Hypothalamus (tissue), 51 donors: ENCODE data around the gene TTC34.
"Not testable (repeated sequence)": the region's sequence is repeated elsewhere in the genome, so short reads cannot be mapped to it uniquely, and the experiment has no call there.

Experiments
- DNase-seq, 51 donors: peaks; one replicate each; lab custom pipeline; 2025; lab: John Stamatoyannopoulos, UW

The TTC34 gene

DNA sequence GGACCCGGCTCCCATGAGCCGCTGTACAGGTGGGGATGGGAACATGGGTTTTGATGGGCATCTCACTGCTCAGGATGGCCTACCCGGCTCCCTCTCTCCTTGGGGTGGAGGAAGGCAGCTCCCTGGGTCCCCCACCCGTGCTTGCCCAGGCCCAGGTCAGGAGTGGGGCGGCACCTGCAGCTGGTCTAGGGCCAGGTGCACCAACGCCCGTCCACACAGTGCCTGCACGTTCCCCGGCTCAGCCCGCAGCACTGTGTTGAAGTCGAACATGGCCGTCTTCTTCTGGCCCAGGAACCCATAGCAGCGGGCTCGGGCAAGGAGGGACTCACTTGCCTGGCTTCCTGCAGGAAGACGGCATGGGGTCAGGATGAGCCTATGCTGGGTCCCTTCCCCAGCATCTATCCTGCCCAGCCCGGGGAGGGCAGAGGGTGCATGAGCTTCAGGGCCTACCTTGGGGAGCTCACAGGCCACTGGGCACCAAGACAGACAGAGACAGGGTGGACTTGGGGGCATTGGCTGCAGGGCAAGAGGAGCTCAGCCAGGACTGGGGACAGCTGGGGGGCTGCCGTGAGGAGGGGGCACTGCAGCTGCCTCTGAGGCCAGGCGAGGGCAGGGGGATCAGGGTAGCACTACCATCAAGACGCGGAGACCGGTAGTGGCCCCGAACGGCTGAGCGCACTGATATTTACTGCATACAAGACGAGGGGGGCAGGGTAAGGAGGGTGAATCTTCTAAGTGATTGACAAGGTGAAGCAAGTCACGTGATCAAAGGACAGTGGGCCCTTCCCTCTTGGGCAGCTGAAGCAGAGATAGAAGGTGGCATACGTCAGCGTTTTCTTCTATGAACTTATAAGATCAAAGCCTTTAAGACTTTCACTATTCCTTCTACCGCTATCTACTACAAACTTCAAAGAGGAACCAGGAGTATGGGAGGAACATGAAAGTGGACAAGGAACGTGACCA, 17.8 kb downstream of the TTC34 start:
- no peak for DNase-seq

GRCh38 chr1:2783069-2783434, 18.4 kb downstream of the TTC34 start:
- DNase-seq, result no peak

DNA sequence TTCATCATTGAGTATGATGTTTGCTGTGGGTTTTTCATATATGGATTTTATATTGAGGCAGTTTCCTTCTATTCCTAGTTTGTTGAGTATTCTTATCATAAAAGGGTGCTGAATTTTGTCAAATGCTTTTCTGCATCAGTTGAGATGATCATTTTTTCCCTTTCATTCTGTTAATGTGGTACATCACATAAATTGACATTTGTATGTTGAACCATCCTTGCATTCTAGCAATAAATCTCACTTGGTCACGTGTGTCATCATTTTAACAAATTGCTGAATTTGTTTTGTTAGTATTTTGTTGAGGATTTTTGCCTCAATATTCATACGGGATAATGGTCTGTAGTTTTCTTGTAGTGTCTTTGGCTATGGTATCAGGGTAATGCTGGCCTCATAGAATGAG, 19.9 kb downstream of the TTC34 start:
- no peak for DNase-seq

GRCh38 chr1:2778220-2778592, 23.3 kb downstream of the TTC34 start:
- peak in 6 of 51 donors; percentile 10 to 37 (median 24) for DNase-seq

DNA sequence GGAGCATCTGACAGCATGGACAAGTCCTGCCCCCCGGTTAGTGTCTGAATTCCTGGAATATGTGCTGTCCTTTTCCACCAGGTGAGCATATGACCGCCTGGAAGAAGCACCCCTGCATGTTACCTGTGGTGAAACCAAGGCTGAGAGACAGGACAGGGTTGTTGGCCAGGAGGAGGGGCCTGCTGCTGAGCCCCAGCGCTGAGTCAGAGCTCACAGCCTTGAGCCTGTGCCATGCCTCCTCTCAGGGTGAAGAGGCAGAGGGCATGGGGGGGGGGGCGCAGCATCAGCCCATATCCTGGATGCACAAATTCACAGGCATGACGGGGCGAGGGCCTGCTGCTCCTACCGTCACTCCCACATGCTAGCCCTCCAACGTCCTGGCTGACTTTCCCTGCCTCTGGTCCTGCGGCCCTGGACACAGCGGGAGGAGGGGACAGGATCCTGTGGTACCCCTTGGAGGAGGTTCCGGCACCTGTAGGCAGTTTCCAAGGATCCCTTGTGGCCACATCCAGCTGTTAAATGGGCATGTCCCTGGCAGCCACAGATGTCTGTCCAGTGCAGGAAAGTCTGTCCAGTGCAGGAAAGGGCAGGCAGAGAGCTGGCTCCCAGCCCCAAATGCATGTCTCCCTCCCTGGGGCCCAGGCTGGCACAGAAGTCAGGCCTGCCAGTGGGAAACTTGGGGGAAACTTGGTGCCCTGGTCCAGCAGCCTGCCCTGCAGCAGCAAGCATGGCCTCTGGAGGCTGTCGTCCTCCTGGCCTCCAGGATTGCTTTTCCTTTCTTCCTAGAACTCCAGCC, 23.9 kb downstream of the TTC34 start:
- DNase-seq, result no peak

GRCh38 chr1:2775333-2775732, 26.2 kb downstream of the TTC34 start:
- DNase-seq, result not testable (repeated sequence)

DNA sequence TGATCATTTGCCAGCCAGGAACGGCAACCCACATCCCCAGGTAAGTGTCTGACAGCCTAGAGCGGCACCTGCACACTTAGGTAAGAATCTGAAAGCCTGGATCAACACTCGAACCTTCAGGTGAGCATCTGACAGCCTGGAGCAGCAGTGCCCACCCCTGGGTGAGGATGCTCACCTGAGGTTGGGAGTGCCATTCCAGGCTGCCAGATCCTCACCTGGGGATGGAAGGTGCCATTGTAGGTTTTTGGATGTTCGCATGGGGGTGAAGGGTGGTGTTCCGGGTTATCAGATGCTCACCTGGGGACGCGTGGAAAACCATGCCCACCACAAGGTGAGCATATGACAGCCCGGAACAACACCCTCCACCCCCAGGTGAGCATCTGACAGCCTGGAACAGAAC, 33.4 kb downstream of the TTC34 start:
- DNase-seq, result not testable (repeated sequence)

GRCh38 chr1:2759433-2759832, 42.1 kb downstream of the TTC34 start:
- DNase-seq, result peak in 1 of 51 donors; percentile 13

DNA sequence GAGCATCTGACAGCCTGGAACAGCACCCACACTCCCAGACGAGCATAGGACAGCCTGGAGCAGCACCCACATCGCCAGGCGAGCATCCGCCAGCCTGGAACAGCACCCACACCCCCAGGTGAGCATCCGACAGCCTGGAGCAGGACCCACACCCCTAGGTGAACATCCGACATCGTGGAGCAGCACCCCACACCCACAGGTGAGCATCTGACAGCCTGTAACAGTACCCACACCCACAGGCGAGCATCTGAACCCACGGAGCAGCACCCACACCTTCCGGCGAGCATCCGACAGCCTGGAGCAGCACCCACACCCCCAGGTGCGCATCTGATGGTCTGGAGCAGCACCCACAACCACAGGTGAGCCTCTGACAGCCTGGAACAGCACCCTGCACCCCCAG, 44.0 kb downstream of the TTC34 start:
- not testable (repeated sequence) for DNase-seq

DNA sequence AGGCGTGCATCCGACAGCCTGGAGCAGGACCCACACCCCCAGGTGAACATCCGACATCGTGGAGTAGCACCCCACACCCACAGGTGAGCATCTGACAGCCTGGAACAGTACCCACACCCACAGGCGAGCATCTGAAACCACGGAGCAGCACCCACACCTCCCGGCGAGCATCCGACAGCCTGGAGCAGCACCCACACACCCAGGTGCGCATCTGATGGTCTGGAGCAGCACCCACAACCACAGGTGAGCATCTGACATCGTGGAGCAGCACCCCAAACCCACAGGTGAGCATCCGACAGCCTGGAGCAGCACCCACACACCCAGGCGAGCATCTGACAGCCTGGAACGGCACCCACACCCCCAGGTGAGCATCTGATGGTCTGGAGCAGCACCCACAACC, 46.1 kb downstream of the TTC34 start:
- DNase-seq, result not testable (repeated sequence)

- not testable (repeated sequence) for DNase-seq
These were observed 46.9 kb downstream of the TTC34 start for GRCh38 chr1:2754597-2754996.

DNA sequence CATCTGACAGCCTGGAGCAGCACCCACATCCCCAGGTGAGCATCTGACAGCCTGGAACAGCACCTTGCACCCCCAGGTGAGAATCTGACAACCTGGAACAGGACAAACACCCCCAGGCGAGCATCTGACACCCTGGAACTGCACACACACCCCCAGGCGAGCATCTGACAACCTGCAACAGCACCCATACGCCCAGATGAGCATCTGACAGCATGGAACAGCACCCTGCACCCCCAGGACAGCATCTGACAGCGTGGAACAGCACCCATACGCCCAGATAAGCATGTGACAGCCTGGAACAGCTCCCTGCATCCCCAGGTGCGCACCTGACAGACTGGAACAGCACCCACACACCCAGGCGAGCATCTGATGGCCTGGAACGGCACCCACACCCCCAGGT, 49.0 kb downstream of the TTC34 start:
- not testable (repeated sequence) for DNase-seq

DNA sequence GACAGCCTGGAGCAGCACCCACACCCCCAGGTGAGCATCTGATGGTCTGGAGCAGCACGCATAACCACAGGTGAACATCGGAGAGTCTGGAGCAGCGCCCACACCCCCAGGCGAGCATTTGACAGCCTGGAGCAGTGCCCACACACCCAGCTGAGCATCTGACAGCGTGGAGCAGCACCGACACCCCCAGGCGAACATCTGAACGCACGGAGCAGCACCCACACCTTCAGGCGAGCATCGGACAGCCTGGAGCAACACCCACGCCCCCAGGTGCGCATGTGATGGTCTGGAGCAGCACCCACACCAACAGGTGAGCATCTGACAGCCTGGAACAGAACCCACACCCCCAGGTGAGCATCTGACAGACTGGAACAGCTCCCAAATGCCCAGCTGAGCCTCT, 49.6 kb downstream of the TTC34 start:
- not testable (repeated sequence) for DNase-seq

GRCh38 chr1:2750766-2751730, 50.4 kb downstream of the TTC34 start:
- DNase-seq, result not testable (repeated sequence)

- not testable (repeated sequence) for DNase-seq
These were observed 51.3 kb downstream of the TTC34 start for GRCh38 chr1:2750041-2750680.

DNA sequence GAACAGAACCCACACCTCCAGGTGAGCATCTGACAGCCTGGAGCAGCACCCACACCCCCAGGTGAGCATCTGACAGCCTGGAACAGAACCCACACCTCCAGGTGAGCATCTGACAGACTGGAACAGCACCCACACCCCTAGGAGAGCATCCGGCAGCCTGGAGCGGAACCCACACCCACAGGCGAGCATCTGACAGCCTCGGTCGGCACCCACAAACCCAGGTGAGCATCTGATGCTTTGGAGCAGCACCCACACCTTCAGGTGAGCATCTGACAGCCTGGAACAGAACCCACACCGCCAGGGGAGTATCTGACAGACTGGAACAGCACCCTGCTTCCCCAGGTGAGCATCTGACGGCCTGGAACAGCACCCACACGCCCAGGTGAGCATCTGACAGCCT, 52.9 kb downstream of the TTC34 start:
- not testable (repeated sequence) for DNase-seq

DNA sequence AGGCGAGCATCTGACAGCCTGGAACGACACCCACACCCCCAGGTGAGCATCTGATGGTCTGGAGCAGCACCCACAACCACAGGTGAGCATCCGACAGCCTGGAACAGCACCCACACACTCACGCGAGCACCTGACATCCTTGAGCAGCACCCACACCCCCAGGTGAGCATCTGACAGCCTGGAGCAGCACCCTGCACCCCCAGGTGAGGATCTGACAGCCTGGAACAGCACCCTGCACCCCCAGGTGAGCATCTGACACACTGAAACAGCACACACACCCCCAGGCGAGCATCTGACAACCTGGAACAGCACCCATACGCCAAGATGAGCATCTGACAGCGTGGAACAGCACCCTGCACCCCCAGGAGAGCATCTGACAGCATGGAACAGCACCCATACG, 106.7 kb downstream of the TTC34 start:
- DNase-seq, result not testable (repeated sequence)

- DNase-seq, result not testable (repeated sequence)
These were observed 111.3 kb downstream of the TTC34 start for GRCh38 chr1:2690180-2690579.

GRCh38 chr1:2688336-2688665, 113.2 kb downstream of the TTC34 start:
- DNase-seq, result not testable (repeated sequence)
